Lung (tissue), 12 donors: ENCODE measurements around the gene ST3GAL6. TPM values are rescaled to one million over a fixed set of nuclear protein-coding genes. Genes with fewer than 3 reads are reported as not detected.
A peak's percentile ranks its signal among the peaks of the same experiment; 100 is the strongest.

Experiments used
- ATAC-seq: fragments of 200-7000 bp; cut with Tn5 transposase; one replicate; pipeline ENCODE4 v1.9.1; 2020; ENCODE audit warnings: moderate number of reproducible peaks; ENCODE audit not compliant: insufficient read depth, low FRiP score
- DNase-seq, 3 donors: peaks; one replicate each; pipeline ENCODE4 v3.0.0-alpha.2; 2013 to 2017
- H3K27ac ChIP-seq, 2 donors: one replicate each; pipeline ENCODE4 v1.5.1; 2013; ENCODE audit warnings: mild to moderate bottlenecking in 2 of 2, moderate library complexity in 2 of 2, control low read depth in 1 of 2, inconsistent platforms in 1 of 2, low read depth in 1 of 2, low read length in 1 of 2
- H3K27me3 ChIP-seq, 3 donors: one replicate each; pipeline ENCODE4 v1.5.1; 2013; ENCODE audit warnings: low read length in 2 of 3; ENCODE audit not compliant: control insufficient read depth in 3 of 3, insufficient read depth in 3 of 3
- H3K36me3 ChIP-seq, 4 donors: one replicate each; pipeline ENCODE4 v1.5.1; 2013; ENCODE audit warnings: low read length in 4 of 4, mild to moderate bottlenecking in 1 of 4, moderate library complexity in 1 of 4; ENCODE audit not compliant: control insufficient read depth in 4 of 4, insufficient read depth in 4 of 4
- H3K4me1 ChIP-seq, 5 donors: one replicate each; pipeline ENCODE4 v1.5.1; 2013; ENCODE audit warnings: low read length in 5 of 5, mild to moderate bottlenecking in 2 of 5, moderate library complexity in 1 of 5; ENCODE audit not compliant: control insufficient read depth in 5 of 5, insufficient read depth in 5 of 5
- H3K4me3 ChIP-seq: one replicate; pipeline ENCODE4 v1.5.1; 2013; ENCODE audit warnings: mild to moderate bottlenecking, control low read depth, moderate library complexity
- H3K9ac ChIP-seq, 2 donors: one replicate each; pipeline ENCODE4 v1.5.1; 2013; ENCODE audit warnings: low read length in 2 of 2, control low read depth in 1 of 2; ENCODE audit not compliant: insufficient read depth in 1 of 2
- H3K9me3 ChIP-seq, 4 donors: one replicate each; pipeline ENCODE4 v1.5.1; 2013; ENCODE audit warnings: low read length in 3 of 4, mild to moderate bottlenecking in 1 of 4, moderate library complexity in 1 of 4; ENCODE audit not compliant: control insufficient read depth in 4 of 4, insufficient read depth in 3 of 4
- WGBS, 2 donors: extraction: QIAGEN DNeasy Blood & Tissue Kit; methylation state at CpG; one replicate each; pipeline ENCODE4 v1.1.7; 2013; 5-methylcytosine and 5-hydroxymethylcytosine counted together
- polyA plus RNA-seq, 2 donors: library from polyadenylated mRNA; stranded (reverse); fragments of 200-250 nt; gene quantifications; one replicate each; pipeline ENCODE4 v1.2.1, GENCODE V29; 2013
- total RNA-seq, 2 donors: library from RNA; depleted of rRNA in 1 of 2; stranded (reverse); fragments of >200 nt in 1 of 2; gene quantifications; one replicate each; pipeline ENCODE4 v1.2.1, GENCODE V29; 2014 to 2021
- TF ChIP-seq, protein P1 (sequence below): IDR thresholded peaks from 2 replicates; pipeline ENCODE4 v1.5.1; 2012; ENCODE audit warnings: mild to moderate bottlenecking; ENCODE audit errors: control extremely low read depth, extremely low read depth
- donor health status: control.
- donor health status: control.
- donor health status: Bipolar disorder and iron deficiency.
- donor health status: healthy.
- donor health status: DM: yes; HTN: yes; CAD: no.

ST3GAL6 gene
- total and polyA plus RNA-seq, 4 donors: 13.6 to 22.9 (median 20.1) TPM

DNA sequence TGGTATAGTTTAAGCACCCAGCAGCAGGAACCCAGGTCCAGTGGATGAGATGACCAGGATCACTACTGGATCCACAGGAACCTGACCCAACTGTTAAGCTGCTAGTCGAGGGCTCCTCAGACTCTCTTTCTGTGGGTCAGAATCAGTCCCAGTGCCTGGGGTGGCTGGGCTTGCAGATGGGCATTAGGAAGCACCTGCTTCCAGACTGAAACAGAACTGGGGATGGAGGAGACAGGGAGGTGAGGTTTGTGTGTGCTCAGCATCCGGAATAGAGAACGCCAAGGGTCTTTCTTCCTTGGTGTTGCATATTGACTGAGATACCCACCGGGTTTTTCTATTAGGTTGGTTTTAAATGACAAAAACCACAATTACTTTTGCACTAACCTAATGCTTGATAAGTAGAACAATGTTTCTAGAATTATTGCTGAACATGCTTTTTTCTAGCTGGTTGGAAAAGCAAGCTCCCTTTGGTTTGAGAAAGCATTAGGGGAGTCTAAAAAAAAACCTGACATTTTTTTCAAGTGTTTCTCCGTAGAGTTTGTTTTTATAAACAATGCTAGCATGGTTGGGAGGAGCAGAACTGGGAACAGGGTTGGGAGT, 779 bp downstream of the ST3GAL6 start:
- peak; percentile 13 for ATAC-seq
- no peaks in the 10 kb centered on the region for H3K27me3 ChIP-seq
- TF ChIP-seq, protein P1, sequence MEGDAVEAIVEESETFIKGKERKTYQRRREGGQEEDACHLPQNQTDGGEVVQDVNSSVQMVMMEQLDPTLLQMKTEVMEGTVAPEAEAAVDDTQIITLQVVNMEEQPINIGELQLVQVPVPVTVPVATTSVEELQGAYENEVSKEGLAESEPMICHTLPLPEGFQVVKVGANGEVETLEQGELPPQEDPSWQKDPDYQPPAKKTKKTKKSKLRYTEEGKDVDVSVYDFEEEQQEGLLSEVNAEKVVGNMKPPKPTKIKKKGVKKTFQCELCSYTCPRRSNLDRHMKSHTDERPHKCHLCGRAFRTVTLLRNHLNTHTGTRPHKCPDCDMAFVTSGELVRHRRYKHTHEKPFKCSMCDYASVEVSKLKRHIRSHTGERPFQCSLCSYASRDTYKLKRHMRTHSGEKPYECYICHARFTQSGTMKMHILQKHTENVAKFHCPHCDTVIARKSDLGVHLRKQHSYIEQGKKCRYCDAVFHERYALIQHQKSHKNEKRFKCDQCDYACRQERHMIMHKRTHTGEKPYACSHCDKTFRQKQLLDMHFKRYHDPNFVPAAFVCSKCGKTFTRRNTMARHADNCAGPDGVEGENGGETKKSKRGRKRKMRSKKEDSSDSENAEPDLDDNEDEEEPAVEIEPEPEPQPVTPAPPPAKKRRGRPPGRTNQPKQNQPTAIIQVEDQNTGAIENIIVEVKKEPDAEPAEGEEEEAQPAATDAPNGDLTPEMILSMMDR: no peak
- H3K4me3 ChIP-seq: no peak overlapping the region
- H3K27ac ChIP-seq: peak overlapping the region; percentile 76 to 77
- peak overlapping the region in 1 of 2 donors; percentile 38 for H3K9ac ChIP-seq
- 23 to 36% methylated on average over 5 of the region's 5 CpGs for WGBS, 2 donors
- no peaks in the 10 kb centered on the region for H3K9me3 ChIP-seq
- H3K36me3 ChIP-seq: peaks cover 0 to 1% (median 0%) of the 10 kb centered on the region in 4 donors
- peaks cover 6 to 51% (median 10%) of the 10 kb centered on the region in 5 donors for H3K4me1 ChIP-seq
- DNase-seq: no peak

DNA sequence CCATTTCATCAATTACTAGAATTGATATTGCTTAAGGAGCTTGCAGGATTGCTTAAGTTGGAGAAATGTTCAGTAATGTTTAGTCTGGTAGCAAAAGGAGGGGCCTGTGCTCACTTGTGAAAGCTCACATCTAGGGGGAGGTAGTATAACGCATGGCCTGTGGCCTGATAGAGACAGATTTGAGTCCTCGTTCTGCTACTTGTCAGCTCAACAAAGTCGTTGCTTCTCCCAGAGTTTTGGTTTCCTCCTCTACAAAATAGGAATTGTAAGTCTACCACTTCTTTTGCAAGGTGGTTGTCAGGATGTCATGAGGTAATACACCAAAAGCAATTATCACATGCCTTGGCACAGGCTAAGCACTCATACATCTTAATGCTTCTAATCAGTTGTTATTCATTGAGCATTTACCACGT, 1.3 kb downstream of the ST3GAL6 start:
- H3K9me3 ChIP-seq: no peaks in the 10 kb centered on the region
- no peaks in the 10 kb centered on the region for H3K27me3 ChIP-seq
- H3K4me3 ChIP-seq: no peak overlapping the region
- no peak for ATAC-seq
- WGBS, 2 donors: 7 to 22% methylated on average over 4 of the region's 4 CpGs
- peak in 2 of 3 donors; percentile 16 to 32 for DNase-seq
- peaks cover 6 to 50% (median 10%) of the 10 kb centered on the region in 5 donors for H3K4me1 ChIP-seq
- peak overlapping the region in 1 of 2 donors; percentile 77 for H3K27ac ChIP-seq
- TF ChIP-seq, protein P1: no peak
- H3K9ac ChIP-seq: peak overlapping the region; percentile 12 to 38
- H3K36me3 ChIP-seq: peaks cover 0 to 1% (median 0%) of the 10 kb centered on the region in 4 donors

DNA sequence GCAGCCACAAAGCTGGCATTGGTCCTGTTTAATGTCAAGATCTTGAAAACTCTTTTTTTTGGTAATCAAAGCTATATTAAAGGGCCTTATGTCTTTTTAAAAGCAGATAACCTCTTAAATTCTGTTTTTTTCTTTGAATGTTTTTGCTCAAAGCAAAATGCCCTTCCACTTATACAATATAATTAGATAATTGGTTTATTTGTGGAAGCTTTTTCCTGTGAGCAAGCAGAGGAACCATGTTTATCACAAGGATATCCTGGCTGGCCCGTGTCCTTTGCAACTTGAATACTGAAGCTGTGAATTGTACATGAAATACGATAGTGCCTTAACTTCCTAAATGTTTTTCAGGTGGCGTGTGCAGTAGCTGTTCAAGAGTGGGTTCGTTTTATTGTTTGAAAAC, 2.6 kb downstream of the ST3GAL6 start:
- no peak overlapping the region for H3K4me3 ChIP-seq
- TF ChIP-seq, protein P1: no peak
- H3K36me3 ChIP-seq: no peaks in the 10 kb centered on the region
- peak overlapping the region in 1 of 2 donors; percentile 45 for H3K27ac ChIP-seq
- H3K4me1 ChIP-seq: peaks cover 6 to 55% (median 10%) of the 10 kb centered on the region in 5 donors
- no peaks in the 10 kb centered on the region for H3K9me3 ChIP-seq
- 32 to 53% methylated on average over 4 of the region's 4 CpGs for WGBS, 2 donors
- ATAC-seq (no peak), DNase-seq (peak in 1 of 3 donors; percentile 33)
- no peaks in the 10 kb centered on the region for H3K27me3 ChIP-seq
- H3K9ac ChIP-seq: no peak overlapping the region
